GM18870 (cell line): Measurements from ENCODE around the gene TICAM1.
"Not testable (repeated sequence)": the region's sequence is repeated elsewhere in the genome, so short reads cannot be mapped to it uniquely, and the experiment has no call there.

Experiments used
- ATAC-seq: cut with Tn5 transposase; IDR thresholded peaks from one replicate; pipeline ENCODE4 v1.9.1; 2021; ENCODE audit warnings: moderate library complexity; ENCODE audit not compliant: unreplicated experiment

TICAM1 gene

DNA sequence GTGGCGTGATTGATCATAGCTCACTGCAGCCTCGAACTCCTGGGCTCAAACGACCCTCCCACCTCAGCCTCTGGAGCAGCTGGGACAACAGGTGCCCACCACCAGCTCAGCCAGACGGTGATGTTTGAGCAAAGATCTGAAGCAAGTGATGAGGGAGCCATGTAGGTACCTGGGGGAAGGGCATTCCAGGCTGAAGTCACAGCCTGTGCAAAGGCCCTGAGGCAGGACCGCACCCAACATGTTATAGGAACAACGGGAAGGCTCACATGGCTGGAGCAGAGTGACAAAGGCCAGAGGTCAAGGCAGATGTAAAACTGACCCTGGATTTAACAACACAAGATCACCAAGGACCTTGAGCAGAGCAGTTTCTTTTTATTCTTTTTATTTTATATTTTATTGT lies 25.1 kb downstream of the TICAM1 start:
- no peak for ATAC-seq

DNA sequence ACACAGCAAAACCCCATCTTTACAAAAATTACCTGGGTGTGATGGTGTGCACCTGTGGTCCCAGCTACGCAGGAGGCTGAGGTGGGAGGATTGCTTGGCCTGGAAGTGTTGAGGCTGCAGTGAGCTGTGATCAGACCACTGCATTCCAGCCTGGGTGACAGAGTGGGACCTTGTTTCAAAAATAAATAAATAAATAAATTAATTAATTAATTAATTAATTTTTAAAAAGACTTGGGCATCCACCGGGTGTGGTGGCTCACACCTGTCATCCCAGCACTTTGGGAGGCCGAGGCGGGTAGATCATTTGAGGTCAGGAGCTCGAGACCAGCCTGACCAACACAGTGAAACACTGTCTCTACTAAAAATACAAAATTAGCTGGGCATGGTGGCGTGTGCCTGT lies 26.4 kb downstream of the TICAM1 start:
- not testable (repeated sequence) for ATAC-seq

DNA sequence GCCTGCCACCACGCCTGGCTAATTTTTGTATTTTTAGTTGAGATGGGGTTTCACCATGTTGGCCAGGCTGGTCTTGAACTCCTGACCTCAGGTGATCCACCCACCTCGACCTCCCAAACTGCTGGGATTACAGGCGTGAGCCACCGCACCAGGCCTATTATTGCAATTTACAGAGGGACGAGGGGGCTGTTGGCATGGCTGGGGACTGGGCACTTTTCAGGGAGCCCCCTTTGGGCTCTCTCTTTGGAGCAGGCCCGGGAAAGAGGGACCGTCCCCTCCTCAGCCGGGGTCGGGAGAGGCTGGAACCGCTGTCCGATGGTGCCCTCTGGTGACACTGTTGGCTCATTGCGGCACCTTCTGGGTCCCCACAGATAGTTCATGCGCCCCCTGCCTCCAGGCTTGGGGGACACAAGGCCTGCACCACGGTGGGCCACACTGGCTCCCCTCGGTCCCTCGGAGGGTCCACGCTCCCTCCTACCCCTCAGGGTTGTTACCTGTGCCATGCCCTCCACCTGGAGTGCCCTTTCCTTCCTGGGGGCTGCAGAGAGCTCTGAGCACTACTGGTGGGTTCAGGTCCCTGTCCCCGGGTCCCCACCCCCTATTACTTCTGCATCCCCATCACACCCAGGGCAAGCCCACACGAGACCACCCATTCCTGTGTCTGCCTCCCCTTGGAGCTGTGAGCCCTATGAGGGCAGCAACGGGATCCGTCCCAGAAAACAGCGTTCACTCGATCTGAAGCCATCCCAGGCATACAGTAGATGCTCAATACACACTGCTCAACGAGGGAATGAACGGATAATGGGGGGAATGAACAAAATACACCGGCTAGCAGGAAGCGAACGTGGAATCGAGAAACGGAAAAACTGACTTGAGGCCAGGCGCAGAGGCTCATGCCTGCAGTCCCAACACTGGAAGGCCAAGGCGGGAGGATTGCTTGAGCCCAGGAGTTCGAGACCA lies 27.5 kb downstream of the TICAM1 start:
- ATAC-seq: no peak

DNA sequence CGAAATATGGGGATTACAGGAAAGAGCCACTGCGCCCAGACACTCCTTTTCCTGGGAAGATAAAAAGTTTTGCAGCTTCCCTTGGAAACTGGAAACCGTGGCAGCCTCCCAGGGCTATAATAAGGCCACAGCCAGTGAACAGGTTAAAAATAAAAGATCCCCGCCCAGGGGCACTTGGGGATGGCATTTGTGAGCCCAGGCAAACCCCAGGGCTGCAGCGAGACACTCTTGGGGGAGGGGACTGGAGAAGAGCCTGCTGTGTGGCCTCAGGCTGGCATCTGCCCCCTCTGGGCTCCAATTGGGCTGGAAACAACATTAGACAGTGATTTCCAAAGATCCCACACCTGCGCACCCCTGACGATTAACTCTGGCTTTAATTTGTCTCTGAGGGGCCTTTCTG lies 28.8 kb downstream of the TICAM1 start:
- no peak for ATAC-seq

DNA sequence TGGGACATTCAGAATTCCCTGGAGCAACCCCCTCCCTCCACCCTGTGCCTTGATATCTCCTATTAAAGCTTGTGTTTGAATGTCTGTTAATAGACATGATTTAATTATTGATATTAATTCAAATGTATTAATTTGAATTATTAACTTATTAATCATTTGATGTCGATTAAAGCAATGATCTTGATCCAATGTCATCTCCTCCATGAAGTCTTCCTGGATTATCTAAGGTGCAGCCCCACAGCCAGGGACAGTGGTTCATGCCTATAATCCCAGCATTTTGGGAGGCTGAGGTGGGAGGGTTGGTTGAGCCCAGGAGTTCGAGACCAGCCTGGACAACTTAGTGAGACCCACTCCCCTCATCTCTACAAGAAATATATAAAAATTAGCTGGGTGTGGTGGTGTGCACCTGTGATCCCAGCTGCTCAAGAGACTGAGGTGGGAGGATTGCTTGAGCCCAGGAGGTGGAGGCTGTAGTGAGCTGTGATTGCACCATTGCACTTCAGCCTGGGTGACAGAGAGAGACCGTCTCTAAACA lies 30.4 kb downstream of the TICAM1 start:
- no peak for ATAC-seq

DNA sequence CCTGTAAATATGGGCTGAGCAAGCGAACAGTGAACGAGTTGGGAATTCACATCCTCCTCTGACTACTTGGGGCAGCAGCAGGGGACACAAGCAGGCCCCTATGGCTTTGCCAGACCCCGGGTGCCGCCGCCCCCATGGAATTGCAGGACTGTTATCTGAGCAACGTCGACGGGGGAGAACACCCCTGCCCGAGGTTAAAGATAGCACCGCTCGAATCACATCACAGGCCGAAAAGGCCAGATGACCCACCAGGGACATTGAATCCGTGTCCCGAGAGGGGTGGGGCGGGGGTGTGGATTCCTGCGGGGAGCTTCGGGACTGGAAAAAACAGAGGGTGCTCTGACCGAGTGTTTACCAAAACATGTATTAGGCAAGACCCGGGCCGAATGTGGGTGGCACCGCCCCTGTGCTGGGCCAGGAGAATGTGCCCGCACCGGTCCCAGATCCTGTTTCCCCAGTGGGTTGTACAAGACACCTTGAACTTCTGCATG lies 30.9 kb downstream of the TICAM1 start:
- ATAC-seq: no peak

DNA sequence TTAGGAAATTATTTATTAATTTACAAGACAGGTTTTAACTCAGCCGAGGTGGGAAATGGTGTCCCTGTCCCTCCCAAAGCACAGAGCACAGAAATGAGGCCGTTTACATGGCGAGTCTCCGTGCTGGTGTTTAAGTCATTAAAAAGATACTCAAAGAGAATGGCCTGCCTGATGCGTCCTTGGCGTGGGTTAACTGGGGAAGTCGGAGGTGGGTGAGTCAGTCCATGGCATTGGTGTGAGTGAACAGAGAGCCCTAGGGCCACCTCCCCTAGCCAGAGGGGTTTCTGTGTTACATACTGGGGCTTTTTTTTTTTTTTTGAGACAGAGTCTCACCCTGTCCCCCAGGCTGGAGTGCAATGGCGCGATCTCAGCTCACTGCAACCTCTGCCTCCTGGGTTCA lies 36.1 kb downstream of the TICAM1 start:
- no peak for ATAC-seq

DNA sequence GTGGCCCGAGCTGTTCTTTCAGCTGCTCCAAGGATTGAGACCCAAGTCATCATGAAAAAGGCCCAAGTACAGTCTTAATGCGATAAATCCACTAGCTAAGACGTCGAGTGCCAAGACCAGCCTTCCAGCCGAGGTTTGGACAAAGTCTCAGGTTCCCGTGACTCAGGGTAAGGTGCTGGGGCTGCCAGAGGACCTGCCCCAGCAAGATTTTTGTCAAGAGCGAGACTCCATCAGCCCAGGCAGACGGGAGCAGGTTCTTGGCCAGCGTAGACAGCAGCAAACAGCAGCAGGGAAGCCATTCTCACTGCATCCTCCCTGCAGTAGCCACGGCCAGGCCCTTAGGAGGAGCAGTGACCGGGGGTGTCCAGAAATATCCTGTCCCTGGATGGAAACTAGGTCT lies 36.5 kb downstream of the TICAM1 start:
- no peak for ATAC-seq

DNA sequence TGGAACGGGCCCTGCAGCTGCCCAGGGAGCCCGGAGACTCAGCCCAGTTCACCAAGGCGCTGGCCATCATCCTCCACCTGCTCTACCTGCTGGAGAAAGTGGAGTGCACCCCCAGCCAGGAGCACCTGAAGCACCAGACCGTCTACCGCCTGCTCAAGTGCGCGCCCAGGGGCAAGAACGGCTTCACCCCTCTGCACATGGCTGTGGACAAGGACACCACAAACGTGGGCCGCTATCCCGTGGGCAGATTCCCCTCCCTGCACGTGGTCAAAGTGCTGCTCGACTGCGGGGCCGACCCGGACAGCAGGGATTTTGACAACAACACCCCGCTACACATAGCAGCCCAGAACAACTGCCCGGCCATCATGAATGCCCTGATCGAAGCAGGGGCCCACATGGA lies 38.2 kb downstream of the TICAM1 start:
- not testable (repeated sequence) for ATAC-seq

DNA sequence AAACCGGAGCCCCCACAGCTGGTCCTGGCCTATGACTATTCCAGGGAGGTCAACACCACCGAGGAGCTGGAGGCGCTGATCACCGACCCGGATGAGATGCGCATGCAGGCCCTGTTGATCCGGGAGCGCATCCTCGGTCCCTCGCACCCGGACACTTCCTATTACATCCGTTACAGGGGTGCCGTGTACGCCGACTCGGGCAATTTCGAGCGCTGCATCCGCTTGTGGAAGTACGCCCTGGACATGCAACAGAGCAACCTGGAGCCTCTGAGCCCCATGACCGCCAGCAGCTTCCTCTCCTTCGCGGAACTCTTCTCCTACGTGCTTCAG lies 38.7 kb downstream of the TICAM1 start:
- ATAC-seq: not testable (repeated sequence)

DNA sequence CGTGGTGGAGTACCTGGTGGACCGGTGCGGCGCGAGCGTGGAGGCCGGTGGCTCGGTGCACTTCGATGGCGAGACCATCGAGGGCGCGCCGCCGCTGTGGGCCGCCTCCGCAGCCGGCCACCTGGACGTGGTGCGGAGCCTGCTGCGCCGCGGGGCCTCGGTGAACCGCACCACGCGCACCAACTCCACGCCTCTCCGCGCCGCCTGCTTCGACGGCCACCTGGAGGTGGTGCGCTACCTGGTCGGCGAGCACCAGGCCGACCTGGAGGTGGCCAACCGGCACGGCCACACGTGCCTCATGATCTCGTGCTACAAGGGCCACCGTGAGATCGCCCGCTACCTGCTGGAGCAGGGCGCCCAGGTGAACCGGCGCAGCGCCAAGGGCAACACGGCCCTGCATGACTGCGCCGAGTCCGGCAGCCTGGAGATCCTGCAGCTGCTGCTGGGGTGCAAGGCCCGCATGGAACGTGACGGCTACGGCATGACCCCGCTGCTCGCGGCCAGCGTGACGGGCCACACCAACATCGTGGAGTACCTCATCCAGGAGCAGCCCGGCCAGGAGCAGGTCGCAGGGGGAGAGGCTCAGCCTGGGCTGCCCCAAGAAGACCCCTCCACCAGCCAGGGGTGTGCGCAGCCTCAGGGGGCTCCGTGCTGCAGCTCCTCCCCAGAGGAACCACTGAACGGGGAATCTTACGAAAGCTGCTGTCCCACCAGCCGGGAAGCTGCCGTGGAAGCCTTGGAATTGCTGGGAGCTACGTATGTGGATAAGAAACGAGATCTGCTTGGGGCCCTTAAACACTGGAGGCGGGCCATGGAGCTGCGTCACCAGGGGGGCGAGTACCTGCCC lies 39.3 kb downstream of the TICAM1 start:
- ATAC-seq: not testable (repeated sequence)

DNA sequence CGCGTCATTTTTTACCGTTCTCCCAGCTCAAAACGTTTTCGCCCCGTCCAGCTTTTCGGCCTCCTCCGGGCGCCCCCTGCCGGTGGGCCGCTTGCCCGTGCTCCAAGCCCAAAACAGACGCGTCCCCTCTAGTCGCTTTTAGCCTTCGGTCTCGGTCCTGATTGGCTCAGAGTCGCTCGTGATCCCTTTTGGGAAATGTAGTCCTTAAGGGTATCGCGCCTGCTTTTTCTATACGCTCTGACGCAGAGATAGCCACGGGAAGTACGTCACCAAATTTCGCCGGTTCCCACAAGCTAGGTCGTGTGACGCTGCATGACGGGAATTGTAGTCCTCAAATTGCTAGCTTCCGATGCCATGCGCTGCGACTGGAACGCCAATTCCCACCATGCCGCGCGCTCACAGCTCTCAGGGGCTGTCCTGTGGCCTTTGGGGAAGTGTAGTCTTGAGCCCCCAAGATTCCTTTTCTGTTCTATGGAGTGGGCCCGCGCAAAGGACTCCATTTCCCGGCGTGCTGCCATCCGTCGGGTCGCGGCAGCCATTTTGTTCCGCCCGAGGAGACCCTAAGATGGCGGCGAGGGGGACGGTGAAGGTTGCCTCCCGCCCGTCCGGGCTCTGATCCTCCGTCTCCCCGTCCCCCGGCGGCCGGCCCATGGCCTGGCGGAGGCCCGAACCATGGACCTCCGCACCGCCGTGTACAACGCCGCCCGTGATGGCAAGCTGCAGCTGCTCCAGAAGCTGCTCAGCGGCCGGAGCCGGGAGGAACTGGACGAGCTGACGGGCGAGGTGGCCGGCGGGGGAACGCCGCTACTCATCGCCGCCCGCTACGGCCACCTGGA lies 40.1 kb downstream of the TICAM1 start, which contains the start of gene FEM1A:
FEM1A (plus strand) TSS at position 552 of the 836 bp plus-strand sequence; CDS start at position 673, 121 bp downstream.
- peak; percentile 91 for ATAC-seq

DNA sequence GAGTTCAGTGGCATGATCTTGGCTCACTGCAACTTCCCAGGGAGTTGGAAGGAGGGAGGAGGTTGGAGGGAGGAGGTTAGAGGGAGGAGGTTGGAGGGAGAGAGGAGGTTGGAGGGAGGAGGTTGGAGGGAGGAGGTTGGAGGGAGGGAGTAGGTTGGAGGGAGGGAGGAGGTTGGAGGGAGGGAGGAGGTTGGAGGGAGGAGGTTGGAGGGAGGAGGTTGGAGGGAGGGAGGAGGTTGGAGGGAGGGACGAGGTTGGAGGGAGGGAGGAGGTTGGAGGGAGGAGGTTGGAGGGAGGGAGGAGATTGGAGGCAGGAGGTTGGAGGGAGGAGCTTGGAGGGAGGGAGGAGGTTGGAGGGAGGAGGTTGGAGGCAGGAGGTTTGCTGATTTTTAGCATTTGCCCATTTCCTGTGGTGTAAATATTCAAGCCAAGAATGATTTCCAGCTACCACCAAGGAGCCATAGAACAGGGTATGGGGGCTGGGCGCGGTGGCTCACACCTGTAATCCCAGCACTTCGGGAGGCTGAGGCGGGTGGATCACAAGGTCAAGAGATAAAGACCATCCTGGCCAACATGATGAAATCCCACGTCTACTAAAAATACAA lies 45.0 kb downstream of the TICAM1 start:
- ATAC-seq: not testable (repeated sequence)

DNA sequence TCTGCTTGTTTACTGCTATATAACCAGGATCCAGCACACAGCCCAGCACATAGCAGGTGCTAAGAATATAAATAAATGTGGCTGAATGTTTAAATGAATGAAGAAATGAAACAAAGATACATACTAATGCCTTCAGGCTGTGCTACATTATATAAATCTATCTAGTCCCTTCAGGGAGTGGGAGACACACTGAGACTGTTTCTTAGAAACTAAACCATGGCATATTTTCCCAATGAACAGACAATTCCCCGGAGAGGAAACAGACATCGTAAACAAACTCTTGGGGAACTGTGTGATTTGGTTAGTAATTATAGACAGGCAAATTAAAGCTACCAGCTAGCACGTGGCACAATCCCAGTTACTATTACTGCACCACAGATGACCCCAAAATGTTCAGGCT lies 49.7 kb downstream of the TICAM1 start:
- no peak for ATAC-seq

DNA sequence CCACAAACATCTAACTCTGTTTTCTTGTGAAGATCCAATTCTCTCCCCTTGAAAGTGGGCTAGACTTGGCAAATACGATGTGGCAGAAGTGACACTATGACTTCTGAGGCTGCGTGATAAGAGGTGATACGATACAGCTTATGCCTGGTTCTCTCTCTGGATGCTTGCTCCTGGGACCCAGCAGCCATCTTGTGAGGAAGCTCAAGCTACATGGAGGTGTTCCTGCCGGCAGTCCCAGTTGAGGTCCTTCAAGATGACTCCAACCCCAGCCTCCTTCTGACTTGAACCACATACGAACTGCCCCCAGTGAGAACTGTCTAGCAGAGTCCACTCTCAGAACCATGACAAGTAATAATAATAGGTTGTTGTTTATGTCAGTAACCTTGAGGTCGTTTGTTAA lies 50.7 kb downstream of the TICAM1 start:
- ATAC-seq: no peak

DNA sequence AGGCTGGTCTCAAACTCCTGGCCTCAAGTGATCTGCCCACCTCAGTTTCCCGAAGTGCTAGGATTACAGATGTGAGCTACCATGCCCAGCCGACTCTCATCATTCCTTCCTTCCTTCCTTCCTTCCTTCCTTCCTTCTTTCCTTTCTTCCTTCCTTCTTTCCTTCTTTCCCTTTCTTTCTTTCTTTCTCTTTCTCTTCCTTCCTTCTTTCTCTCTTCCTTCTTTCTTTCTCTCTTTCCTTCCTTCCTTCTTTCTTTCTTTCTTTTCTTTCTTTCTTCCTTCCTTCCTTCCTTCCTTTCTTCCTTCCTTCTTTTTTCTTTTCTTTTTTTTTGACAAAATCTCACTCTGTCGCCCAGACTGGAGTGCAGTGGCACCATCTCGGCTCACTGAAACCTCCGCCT lies 53.4 kb downstream of the TICAM1 start:
- ATAC-seq: not testable (repeated sequence)

DNA sequence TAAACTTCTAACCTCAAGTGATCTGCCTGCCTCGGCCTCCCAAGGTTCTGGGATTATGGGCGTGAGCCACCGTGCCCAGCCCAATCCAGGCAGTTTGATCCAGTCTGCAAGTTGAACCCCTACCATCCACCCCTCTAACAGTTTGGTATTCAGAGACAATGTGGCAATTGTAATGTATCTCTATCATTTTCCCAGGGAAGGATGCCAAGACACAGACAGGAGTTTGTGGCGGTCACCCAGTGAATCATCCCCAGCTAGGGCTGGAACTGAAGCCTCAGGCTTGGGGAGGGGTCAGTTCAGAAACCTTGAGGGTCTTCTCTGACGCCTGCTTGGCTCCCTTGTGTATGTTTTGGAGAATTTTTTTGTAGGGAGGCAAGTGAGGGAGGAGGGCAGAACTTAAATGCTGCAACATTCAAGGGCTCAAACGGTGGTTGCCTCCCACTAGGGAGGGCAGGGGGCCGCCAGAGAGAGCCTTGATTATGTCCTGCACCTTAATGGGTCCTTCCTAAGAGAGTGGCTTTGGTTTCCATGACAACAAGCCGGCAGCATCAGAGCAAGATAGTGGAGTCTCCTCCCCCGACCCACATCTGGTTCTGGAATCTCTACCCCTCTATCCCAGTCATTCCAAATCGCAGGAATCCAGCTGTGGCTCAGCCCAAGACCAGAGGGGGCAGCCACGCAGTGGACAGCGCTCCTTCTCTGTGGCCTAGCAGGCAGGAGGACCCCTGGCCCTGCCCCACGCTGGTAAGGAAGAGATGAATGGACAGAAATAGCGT lies 54.9 kb downstream of the TICAM1 start:
- no peak for ATAC-seq

DNA sequence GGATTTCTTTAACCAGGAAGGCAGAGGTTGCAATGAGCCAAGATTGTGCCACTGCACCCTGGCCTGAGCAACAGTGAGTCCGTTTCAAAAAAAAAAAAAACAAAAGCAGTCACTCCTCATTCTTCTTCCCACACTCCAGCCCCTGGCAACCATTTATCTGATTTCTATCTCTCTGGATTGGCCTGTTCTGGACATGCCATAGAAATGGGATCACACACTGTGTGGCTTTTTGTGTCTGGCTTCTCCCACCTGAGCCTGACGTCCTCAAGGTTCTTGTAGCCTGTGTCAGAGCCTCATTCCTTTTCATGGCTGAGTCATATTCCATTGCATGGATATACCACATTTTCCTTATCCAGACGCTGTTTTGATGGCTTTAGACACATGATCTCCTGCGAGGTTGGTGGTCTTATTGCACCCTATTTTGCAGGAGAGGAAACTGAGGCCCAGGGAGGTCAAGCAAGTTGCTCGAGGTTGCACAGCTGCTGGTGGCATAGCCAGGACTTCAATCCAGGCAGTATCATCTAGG lies 55.8 kb downstream of the TICAM1 start:
- no peak for ATAC-seq

DNA sequence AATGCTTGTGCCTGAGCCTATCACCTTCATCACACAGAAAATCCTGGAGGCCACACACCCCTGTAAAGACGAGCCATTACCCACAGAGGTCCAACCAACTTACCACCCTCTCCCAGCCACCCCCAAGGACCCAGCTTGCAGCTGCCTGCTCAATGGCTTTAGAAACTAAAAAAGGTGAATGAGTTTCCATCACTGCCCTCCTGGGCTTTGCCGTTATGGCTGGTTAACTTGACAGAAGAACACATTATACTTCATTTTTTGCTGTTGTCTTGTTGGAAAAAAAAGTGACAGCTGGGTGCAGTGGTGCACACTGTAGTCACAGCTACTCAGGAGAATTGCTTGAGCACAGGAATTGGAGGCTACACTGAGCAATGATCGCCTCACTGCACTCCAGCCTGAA lies 57.4 kb downstream of the TICAM1 start:
- no peak for ATAC-seq
